Measurements from ENCODE around the gene REXO4.

DNA sequence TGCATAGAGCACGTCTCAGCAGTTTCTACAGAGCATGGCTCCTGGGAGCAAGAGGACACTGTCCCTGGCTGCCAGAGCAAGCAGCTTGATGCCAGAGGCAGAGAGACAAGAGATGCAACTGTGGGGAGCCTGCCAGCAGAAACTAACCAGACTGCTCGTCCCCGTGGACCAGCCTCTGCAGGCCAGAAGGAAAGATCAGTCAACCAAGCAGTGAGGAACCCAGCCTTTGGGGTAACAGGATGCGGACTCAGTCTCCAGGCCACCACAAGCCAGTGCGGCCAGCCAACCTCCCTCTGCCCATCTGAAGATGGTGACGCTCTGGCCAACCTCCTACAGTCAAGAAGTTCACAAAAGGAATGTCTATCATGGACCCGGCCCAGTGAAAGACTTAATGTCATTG, 45.7 kb downstream of the REXO4 start:
- TF ChIP-seq, protein P1, sequence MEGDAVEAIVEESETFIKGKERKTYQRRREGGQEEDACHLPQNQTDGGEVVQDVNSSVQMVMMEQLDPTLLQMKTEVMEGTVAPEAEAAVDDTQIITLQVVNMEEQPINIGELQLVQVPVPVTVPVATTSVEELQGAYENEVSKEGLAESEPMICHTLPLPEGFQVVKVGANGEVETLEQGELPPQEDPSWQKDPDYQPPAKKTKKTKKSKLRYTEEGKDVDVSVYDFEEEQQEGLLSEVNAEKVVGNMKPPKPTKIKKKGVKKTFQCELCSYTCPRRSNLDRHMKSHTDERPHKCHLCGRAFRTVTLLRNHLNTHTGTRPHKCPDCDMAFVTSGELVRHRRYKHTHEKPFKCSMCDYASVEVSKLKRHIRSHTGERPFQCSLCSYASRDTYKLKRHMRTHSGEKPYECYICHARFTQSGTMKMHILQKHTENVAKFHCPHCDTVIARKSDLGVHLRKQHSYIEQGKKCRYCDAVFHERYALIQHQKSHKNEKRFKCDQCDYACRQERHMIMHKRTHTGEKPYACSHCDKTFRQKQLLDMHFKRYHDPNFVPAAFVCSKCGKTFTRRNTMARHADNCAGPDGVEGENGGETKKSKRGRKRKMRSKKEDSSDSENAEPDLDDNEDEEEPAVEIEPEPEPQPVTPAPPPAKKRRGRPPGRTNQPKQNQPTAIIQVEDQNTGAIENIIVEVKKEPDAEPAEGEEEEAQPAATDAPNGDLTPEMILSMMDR (conservative IDR thresholded peaks at IDR 0.05; ENCODE audit: low read length): no peak
- TF ChIP-seq EZH2phosphoT487 (IDR thresholded peaks at IDR 0.05; ENCODE audit: borderline replicate concordance): no peak
